ENCODE measurements around the gene TSPAN5.

Gene TSPAN5

DNA sequence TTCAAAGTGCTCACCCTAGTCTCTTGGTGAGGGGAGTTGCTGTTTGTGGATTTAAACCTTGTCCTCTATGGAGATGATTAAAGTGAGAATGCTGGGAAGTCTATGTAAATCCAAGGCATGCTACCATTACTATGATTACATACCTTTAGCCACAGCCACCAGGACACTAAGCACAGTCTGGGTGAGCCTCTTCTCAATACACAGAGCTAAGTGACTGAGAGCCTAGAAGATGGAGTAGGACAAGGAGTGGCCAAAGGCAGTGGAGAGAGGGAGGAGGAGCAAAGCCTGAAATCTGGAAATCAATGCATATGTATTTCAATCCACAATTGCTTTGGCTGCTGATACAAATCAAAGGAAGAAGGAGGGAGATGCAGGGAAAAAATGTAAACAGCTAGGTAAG, 12.7 kb upstream of the TSPAN5 start:
- CTCF ChIA-PET, result interaction anchor here (0.5 kb wide), 1 partner anchor 13 kb away, joined by 3 read pairs; the partner anchor contains the start of gene TSPAN5
- TF ChIP-seq, protein P1, sequence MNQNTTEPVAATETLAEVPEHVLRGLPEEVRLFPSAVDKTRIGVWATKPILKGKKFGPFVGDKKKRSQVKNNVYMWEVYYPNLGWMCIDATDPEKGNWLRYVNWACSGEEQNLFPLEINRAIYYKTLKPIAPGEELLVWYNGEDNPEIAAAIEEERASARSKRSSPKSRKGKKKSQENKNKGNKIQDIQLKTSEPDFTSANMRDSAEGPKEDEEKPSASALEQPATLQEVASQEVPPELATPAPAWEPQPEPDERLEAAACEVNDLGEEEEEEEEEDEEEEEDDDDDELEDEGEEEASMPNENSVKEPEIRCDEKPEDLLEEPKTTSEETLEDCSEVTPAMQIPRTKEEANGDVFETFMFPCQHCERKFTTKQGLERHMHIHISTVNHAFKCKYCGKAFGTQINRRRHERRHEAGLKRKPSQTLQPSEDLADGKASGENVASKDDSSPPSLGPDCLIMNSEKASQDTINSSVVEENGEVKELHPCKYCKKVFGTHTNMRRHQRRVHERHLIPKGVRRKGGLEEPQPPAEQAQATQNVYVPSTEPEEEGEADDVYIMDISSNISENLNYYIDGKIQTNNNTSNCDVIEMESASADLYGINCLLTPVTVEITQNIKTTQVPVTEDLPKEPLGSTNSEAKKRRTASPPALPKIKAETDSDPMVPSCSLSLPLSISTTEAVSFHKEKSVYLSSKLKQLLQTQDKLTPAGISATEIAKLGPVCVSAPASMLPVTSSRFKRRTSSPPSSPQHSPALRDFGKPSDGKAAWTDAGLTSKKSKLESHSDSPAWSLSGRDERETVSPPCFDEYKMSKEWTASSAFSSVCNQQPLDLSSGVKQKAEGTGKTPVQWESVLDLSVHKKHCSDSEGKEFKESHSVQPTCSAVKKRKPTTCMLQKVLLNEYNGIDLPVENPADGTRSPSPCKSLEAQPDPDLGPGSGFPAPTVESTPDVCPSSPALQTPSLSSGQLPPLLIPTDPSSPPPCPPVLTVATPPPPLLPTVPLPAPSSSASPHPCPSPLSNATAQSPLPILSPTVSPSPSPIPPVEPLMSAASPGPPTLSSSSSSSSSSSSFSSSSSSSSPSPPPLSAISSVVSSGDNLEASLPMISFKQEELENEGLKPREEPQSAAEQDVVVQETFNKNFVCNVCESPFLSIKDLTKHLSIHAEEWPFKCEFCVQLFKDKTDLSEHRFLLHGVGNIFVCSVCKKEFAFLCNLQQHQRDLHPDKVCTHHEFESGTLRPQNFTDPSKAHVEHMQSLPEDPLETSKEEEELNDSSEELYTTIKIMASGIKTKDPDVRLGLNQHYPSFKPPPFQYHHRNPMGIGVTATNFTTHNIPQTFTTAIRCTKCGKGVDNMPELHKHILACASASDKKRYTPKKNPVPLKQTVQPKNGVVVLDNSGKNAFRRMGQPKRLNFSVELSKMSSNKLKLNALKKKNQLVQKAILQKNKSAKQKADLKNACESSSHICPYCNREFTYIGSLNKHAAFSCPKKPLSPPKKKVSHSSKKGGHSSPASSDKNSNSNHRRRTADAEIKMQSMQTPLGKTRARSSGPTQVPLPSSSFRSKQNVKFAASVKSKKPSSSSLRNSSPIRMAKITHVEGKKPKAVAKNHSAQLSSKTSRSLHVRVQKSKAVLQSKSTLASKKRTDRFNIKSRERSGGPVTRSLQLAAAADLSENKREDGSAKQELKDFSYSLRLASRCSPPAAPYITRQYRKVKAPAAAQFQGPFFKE (tag by site-specific recombination; IDR thresholded peaks at IDR 0.05; ENCODE audit: borderline replicate concordance), result no peak
- TF ChIP-seq ZNF121 (tag by site-specific recombination; IDR thresholded peaks at IDR 0.05) (no peak), ZNF548 (tag by site-specific recombination; IDR thresholded peaks at IDR 0.05) (no peak), ZNF350 (tag by site-specific recombination; IDR thresholded peaks at IDR 0.05) (no peak), ZNF621 (tag by site-specific recombination; IDR thresholded peaks at IDR 0.05) (no peak)
- TF ChIP-seq, protein P2, sequence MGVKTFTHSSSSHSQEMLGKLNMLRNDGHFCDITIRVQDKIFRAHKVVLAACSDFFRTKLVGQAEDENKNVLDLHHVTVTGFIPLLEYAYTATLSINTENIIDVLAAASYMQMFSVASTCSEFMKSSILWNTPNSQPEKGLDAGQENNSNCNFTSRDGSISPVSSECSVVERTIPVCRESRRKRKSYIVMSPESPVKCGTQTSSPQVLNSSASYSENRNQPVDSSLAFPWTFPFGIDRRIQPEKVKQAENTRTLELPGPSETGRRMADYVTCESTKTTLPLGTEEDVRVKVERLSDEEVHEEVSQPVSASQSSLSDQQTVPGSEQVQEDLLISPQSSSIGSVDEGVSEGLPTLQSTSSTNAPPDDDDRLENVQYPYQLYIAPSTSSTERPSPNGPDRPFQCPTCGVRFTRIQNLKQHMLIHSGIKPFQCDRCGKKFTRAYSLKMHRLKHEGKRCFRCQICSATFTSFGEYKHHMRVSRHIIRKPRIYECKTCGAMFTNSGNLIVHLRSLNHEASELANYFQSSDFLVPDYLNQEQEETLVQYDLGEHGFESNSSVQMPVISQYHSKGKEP (tag by site-specific recombination; IDR thresholded peaks at IDR 0.05), result no peak
- TF ChIP-seq, protein P3, sequence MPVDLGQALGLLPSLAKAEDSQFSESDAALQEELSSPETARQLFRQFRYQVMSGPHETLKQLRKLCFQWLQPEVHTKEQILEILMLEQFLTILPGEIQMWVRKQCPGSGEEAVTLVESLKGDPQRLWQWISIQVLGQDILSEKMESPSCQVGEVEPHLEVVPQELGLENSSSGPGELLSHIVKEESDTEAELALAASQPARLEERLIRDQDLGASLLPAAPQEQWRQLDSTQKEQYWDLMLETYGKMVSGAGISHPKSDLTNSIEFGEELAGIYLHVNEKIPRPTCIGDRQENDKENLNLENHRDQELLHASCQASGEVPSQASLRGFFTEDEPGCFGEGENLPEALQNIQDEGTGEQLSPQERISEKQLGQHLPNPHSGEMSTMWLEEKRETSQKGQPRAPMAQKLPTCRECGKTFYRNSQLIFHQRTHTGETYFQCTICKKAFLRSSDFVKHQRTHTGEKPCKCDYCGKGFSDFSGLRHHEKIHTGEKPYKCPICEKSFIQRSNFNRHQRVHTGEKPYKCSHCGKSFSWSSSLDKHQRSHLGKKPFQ (tag by site-specific recombination; IDR thresholded peaks at IDR 0.05), result no peak
- TF ChIP-seq, protein P4, sequence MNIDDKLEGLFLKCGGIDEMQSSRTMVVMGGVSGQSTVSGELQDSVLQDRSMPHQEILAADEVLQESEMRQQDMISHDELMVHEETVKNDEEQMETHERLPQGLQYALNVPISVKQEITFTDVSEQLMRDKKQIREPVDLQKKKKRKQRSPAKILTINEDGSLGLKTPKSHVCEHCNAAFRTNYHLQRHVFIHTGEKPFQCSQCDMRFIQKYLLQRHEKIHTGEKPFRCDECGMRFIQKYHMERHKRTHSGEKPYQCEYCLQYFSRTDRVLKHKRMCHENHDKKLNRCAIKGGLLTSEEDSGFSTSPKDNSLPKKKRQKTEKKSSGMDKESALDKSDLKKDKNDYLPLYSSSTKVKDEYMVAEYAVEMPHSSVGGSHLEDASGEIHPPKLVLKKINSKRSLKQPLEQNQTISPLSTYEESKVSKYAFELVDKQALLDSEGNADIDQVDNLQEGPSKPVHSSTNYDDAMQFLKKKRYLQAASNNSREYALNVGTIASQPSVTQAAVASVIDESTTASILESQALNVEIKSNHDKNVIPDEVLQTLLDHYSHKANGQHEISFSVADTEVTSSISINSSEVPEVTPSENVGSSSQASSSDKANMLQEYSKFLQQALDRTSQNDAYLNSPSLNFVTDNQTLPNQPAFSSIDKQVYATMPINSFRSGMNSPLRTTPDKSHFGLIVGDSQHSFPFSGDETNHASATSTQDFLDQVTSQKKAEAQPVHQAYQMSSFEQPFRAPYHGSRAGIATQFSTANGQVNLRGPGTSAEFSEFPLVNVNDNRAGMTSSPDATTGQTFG (tag by site-specific recombination; IDR thresholded peaks at IDR 0.05; ENCODE audit: borderline replicate concordance), result no peak
- H3K36me3 ChIP-seq (ENCODE audit: control insufficient read depth in 2 of 2, insufficient read depth in 1 of 2, low read length in 2 of 2), result no peaks in the 10 kb centered on the region
- peaks cover 5% of the 10 kb centered on the region for H3K4me1 ChIP-seq (ENCODE audit: control insufficient read depth, insufficient read depth, low read length)
- H3K9me3 ChIP-seq (ENCODE audit: control insufficient read depth, insufficient read depth, low read depth, low read length), result no peaks in the 10 kb centered on the region
- POLR2A ChIA-PET, result no interaction called here
- H3K27ac ChIP-seq (ENCODE audit: extremely low read depth, low read depth, low read length), result no peak overlapping the region
- no peak overlapping the region for H3K4me3 ChIP-seq (ENCODE audit: low read depth, low read length)

DNA sequence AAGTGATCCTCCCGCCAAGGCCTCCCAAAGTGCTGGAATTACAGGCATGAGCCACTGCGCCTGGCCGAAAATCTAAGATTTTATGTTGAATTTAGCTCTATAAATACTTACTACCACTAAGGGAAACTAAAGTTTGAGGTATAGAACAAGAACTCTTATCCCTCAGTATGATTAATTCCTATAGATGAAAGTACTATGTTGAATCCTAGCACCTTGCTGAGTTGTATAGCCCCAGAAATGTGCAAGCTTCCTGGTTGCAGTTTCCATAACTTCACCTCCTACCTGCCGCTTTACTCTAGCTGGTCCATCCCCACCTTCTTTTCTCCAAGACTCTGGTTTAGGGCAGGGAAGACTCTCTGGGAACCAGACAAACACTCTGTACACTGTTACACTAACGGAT, 11.8 kb upstream of the TSPAN5 start:
- no peak overlapping the region for H3K27ac ChIP-seq (ENCODE audit: extremely low read depth, low read depth, low read length)
- H3K4me1 ChIP-seq (ENCODE audit: control insufficient read depth, insufficient read depth, low read length), result peaks cover 5% of the 10 kb centered on the region
- ChIA-PET CTCF (no interaction called here), POLR2A (no interaction called here)
- H3K36me3 ChIP-seq (ENCODE audit: control insufficient read depth in 2 of 2, insufficient read depth in 1 of 2, low read length in 2 of 2), result no peaks in the 10 kb centered on the region
- H3K9me3 ChIP-seq (ENCODE audit: control insufficient read depth, insufficient read depth, low read depth, low read length), result no peaks in the 10 kb centered on the region
- H3K4me3 ChIP-seq (ENCODE audit: low read depth, low read length), result no peak overlapping the region
- TF ChIP-seq ZNF785 (tag by site-specific recombination; IDR thresholded peaks at IDR 0.05) (no peak), ZNF549 (tag by site-specific recombination; IDR thresholded peaks at IDR 0.05) (no peak), ZNF561 (tag by site-specific recombination; IDR thresholded peaks at IDR 0.05; ENCODE audit: borderline replicate concordance) (no peak), ZNF404 (tag by site-specific recombination; IDR thresholded peaks at IDR 0.05) (no peak), HOXC10 (CRISPR knock-in tag; IDR thresholded peaks at IDR 0.05) (no peak), ZNF133 (tag by site-specific recombination; IDR thresholded peaks at IDR 0.05) (no peak), SETDB1 (IDR thresholded peaks at IDR 0.05; ENCODE audit: insufficient read length, low read length) (no peak), ZFHX2 (tag by site-specific recombination; conservative IDR thresholded peaks at IDR 0.05) (no peak), ZNF24 (tag by site-specific recombination; IDR thresholded peaks at IDR 0.05) (no peak), ZNF843 (tag by site-specific recombination; IDR thresholded peaks at IDR 0.05) (no peak), WT1 (tag by site-specific recombination; IDR thresholded peaks at IDR 0.05) (no peak), ZNF548 (tag by site-specific recombination; IDR thresholded peaks at IDR 0.05) (no peak), EGR2 (tag by site-specific recombination; IDR thresholded peaks at IDR 0.05; ENCODE audit: low read depth) (no peak)
- TF ChIP-seq, protein P5, sequence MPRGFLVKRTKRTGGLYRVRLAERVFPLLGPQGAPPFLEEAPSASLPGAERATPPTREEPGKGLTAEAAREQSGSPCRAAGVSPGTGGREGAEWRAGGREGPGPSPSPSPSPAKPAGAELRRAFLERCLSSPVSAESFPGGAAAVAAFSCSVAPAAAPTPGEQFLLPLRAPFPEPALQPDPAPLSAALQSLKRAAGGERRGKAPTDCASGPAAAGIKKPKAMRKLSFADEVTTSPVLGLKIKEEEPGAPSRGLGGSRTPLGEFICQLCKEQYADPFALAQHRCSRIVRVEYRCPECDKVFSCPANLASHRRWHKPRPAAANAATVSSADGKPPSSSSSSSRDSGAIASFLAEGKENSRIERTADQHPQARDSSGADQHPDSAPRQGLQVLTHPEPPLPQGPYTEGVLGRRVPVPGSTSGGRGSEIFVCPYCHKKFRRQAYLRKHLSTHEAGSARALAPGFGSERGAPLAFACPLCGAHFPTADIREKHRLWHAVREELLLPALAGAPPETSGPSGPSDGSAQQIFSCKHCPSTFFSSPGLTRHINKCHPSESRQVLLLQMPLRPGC (tag by site-specific recombination; IDR thresholded peaks at IDR 0.05), result no peak

All from HEK293 (cell line).